ENCODE measurements around the gene ALKBH1.
"Not testable (repeated sequence)": the region's sequence is repeated elsewhere in the genome, so short reads cannot be mapped to it uniquely, and the experiment has no call there.

Gene ALKBH1

DNA sequence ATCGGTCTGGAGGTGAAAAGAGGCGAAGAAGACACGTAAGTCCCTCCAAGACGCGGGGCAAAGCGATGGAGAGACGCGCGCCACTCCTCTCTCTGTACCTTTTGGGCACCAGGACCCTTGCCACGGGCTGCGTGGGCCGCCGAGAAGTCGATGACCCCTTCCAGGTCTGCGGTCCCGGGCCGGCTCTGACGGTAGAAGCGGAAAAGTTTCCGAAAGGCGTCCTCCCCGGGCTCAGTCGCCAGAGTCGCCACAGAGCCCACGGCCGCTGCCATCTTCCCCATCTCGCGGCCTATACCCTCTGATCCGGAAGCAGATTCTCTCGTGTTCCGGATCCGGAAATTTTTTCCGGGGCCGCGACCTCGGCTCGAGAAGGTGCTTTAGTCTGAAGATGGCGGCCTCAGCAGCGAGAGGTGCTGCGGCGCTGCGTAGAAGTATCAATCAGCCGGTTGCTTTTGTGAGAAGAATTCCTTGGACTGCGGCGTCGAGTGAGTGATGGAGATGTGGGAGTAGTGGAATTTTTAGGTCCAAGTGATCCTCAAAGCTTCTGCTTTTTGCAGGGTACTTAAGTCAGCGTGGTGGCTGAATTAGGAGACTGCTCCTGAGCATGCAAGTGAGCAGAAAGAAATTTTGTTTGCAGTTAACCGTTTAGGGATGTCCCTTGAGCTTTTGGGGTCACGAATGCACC, at the start of gene ALKBH1, which contains the start of gene SLIRP:
TSS of gene ALKBH1 (minus strand) at position 300 of the 685 bp plus-strand sequence. CDS start at position 281, 19 bp downstream.
TSS of gene SLIRP (plus strand) at position 380 of the 685 bp plus-strand sequence. CDS start at position 389, 9 bp downstream.
- DNase-seq (ENCODE audit: extremely low spot score) = peak; percentile 93
- ChIA-PET CTCF (interaction anchor here (1.4 kb wide), 1 partner anchor 584 kb away, joined by 4 read pairs; no protein-coding TSS in a partner anchor), POLR2A (no interaction called here)
- TF ChIP-seq CTCF (IDR thresholded peaks at IDR 0.05; ENCODE audit: control extremely low read depth, extremely low read depth, low read depth, missing control alignments) = no peak

DNA sequence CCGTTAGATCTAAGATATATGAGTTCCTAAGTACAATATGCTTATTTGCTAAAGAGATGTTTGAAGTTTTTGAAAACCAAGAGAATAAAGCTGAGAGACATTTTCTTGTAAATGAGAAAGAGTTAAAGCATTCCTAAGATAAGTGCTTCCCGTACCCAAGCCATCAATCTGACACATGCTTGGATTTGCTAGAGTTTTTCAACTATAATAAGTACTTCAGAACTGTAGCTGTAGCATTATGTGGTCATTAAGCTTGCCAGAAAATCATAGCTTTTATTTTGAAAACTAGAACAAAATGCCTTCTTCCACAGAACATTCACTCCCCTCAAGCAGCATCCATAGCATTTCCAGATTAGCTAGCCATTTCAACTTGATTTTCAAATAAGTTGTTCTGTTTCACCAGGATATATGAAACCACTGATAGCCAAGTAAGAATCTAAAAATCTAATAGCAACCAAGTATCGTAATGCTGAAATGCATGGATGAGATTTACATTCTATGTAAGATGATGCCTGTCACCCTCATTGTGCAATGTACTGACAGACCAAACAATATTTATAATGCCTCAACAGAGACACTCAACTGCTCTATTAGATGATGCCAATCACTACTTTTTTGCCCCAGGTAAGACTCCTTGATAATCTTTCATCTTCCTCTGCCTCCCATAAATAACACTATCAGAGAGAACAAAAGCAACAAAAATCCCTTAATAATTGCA, 45.1 kb upstream of the ALKBH1 start:
- no peak for DNase-seq (ENCODE audit: extremely low spot score)
- ChIA-PET POLR2A (no interaction called here), CTCF (interaction anchor here (1.2 to 2.2 kb wide), 3 partner anchors 8 to 19 kb away, joined by 3 to 12 read pairs (median 4); partner anchors contain the start of gene SNW1)
- no peak for TF ChIP-seq CTCF (IDR thresholded peaks at IDR 0.05; ENCODE audit: control extremely low read depth, extremely low read depth, low read depth, missing control alignments)

GRCh38 chr14:77752266-77752665, 44.4 kb upstream of the ALKBH1 start:
- no peak for TF ChIP-seq CTCF (IDR thresholded peaks at IDR 0.05; ENCODE audit: control extremely low read depth, extremely low read depth, low read depth, missing control alignments)
- DNase-seq (ENCODE audit: extremely low spot score) = no peak
- ChIA-PET CTCF (interaction anchor here (1.0 to 2.2 kb wide), 4 partner anchors 9 to 18 kb away, joined by 3 to 12 read pairs (median 4); partner anchors contain the start of gene SNW1), POLR2A (no interaction called here)

DNA sequence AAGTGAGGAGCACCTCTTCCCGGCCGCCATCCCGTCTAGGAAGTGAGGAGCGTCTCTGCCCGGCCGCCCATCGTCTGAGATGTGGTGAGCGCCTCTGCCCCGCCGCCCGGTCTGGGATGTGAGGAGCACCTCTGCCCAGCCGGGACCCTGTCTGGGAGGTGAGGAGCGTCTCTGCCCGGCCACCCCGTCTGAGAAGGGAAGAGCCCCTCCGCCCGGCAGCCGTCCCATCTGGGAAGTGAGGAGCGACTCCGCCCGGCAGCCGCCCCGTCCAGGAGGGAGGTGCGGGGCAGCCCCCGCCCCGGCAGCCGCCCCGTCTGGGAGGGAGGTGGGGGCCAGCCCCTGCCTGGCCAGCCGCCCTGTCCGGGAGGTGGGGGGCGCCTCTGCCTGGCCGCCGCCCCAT, 39.6 kb upstream of the ALKBH1 start:
- CTCF ChIA-PET; DNase-seq (ENCODE audit: extremely low spot score); POLR2A ChIA-PET: not testable (repeated sequence)

DNA sequence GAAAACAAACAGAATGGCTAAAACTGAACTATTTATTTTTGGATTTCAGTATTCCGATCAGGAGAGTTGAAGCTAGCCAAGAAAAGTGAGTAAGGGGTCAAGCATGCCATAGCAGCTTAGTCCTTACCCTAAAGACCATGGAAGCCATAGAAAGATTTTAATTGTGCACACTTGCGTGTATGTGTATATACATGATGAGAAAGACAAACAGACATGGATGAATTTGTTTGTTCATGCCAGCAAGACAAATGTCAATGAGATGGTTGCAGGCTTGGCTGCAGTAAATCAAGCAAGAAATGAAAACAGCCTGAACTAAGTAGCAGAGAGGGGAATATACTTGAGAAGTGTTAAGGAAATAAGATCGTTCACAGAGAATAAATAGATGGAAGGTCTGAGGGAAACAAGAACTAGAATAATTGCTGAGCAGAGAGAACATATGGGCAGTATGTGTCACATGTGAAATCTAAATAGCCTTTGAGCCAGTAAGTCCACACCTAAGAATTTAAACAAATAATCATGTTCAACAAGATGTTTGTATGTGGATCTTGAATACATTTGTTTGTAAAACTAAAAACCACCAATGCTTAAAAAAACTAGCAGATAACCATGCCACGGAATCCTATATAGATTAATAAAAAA, 38.4 kb upstream of the ALKBH1 start:
- POLR2A ChIA-PET = no interaction called here
- TF ChIP-seq CTCF (IDR thresholded peaks at IDR 0.05; ENCODE audit: control extremely low read depth, extremely low read depth, low read depth, missing control alignments) = no peak
- CTCF ChIA-PET = interaction anchor here (1.0 kb wide), 3 partner anchors 12 to 54 kb away, joined by 3 to 4 read pairs (median 3); partner anchors contain the start of gene ADCK1
- no peak for DNase-seq (ENCODE audit: extremely low spot score)

DNA sequence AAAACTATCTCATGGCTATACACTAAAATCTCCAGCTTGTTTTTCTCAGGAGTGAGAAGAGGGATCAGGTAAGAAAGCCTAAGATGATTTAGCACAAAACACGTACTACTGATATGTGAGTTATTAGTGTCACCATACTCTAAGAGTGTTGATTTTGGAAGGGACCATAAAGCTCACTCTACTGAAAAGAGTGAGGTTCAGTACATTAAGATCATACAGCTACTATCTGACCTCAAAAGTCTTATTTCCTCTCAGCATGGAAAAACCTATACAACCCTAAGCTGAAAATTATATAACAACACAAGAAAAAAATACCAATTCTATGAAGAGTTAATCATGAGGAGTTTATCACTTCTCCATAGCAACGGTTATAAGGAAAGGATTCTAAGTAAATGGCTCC, 33.6 kb upstream of the ALKBH1 start:
- no peak for DNase-seq (ENCODE audit: extremely low spot score)
- ChIA-PET CTCF (interaction anchor here (1.1 to 2.0 kb wide), 5 partner anchors 13 to 20 kb away, joined by 3 to 6 read pairs (median 4); partner anchors contain the start of gene SNW1), POLR2A (no interaction called here)
- no peak for TF ChIP-seq CTCF (IDR thresholded peaks at IDR 0.05; ENCODE audit: control extremely low read depth, extremely low read depth, low read depth, missing control alignments)
